Thyroid gland (tissue), 4 donors: ENCODE results near the gene OSTM1.

Source experiments
- CTCF ChIP-seq, 6 experiments: fragments of 200-600 bp in 3 of 6; fragments of 450-650 bp in 3 of 6; sonication (generic) in 3 of 6; IDR thresholded peaks; one replicate each; pipeline ENCODE4 v1.5.1; 2016 to 2019; ENCODE audit warnings: antibody characterized with exemption in 6 of 6, mild to moderate bottlenecking in 2 of 6, inconsistent platforms in 1 of 6, moderate library complexity in 1 of 6
- POLR2A ChIP-seq, 2 donors: fragments of 450-650 bp; IDR thresholded peaks; one replicate each; pipeline ENCODE4 v1.6.1; 2017; ENCODE audit warnings: antibody characterized with exemption in 2 of 2, mild to moderate bottlenecking in 2 of 2, moderate library complexity in 1 of 2

DNA sequence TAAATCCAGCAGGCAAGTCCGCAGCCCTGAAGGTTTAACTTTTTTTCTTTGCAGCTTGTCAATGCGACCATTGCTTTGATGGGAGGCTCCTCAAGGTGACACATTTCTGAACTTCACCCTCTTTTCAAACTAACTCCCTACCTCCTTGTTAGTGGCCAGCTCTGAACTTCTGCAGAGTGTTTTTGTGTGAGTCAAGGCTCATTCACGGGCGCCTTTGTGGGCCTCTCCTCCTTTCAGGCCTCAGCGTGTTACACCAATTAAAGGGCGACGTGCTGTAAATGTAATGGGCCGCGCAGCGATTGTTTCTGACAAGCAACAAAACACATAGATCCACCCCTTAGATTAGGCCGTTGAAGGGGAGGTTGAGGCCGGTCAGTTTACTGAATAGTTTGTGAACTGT lies 45.8 kb upstream of the OSTM1 start:
- TF ChIP-seq POLR2A (IDR thresholded peaks at IDR 0.05), result no peak
- no peak for TF ChIP-seq CTCF (IDR thresholded peaks at IDR 0.05)
